Measurements from ENCODE around the gene HHAT. TPM values are rescaled to one million over a fixed set of nuclear protein-coding genes. Genes with fewer than 3 reads are reported as not detected.

HHAT gene
- total and polyA plus RNA-seq, 2 of the 4 experiments (the other 2 are of a cell fraction) = 1.7 to 2.5 TPM

GRCh38 chr1:210302501-210302900 lies 26.2 kb upstream of the HHAT start:
- no peak overlapping the region for H3K9ac ChIP-seq (ENCODE audit: low read depth, low read length)
- no peak overlapping the region for H3K4me2 ChIP-seq (ENCODE audit: low read depth, low read length)
- no peak overlapping the region for H3K4me3 ChIP-seq (ENCODE audit: insufficient read depth, low read depth, low read length)
- no peak overlapping the region for H4K91ac ChIP-seq (ENCODE audit: insufficient read depth, low read depth, low read length)
- no peaks in the 10 kb centered on the region for H3K36me3 ChIP-seq (ENCODE audit: control insufficient read depth, insufficient read depth, low read length)
- ChIA-PET POLR2A (ENCODE audit: unreplicated experiment) (no interaction called here), CTCF (interaction anchor here (0.6 to 2.4 kb wide), 3 partner anchors 58 to 159 kb away, joined by 3 to 8 read pairs (median 4); no protein-coding TSS in a partner anchor)
- DNase-seq (no peak), ATAC-seq (ENCODE audit: low read depth) (no peak)
- H2AK5ac ChIP-seq (ENCODE audit: low read depth, low read length) = no peak overlapping the region
- H3K23ac ChIP-seq (ENCODE audit: low read depth, low read length) = no peak overlapping the region
- no peaks in the 10 kb centered on the region for H3K79me1 ChIP-seq (ENCODE audit: low read depth in 1 of 2, low read length in 2 of 2)
- no peaks in the 10 kb centered on the region for H3K9me3 ChIP-seq (ENCODE audit: control insufficient read depth, insufficient read depth, low read length)
- H2AFZ ChIP-seq (replicated peaks; ENCODE audit: low read length, poor library complexity) = no peak overlapping the region
- H3K4ac ChIP-seq (ENCODE audit: low read depth, low read length) = no peak overlapping the region
- H3K9me1 ChIP-seq (ENCODE audit: insufficient read depth, low read length) = no peaks in the 10 kb centered on the region
- no peak overlapping the region for H3K18ac ChIP-seq (ENCODE audit: low read depth, low read length)
- in situ Hi-C loops (cut with MboI; ENCODE audit: low sequenced_read_pairs) (loop anchor here (25.0 kb wide), 1 partner anchor 440 kb away; no protein-coding TSS in a partner anchor), intact Hi-C loops (cut with micrococcal nuclease) (no loop called here), dilution Hi-C loops (cut with HindIII; ENCODE audit: low sequenced_read_pairs, unreplicated experiment) (no loop called here)
- H4K20me1 ChIP-seq (ENCODE audit: insufficient read depth, low read length) = no peaks in the 10 kb centered on the region
- H3K27ac ChIP-seq (ENCODE audit: insufficient read depth, low read length) = no peak overlapping the region
- 47% methylated on average over 6 of the region's 10 CpGs; no CpG with 5 or more reads in 1 of the 2 experiments for WGBS, 2 experiments (ENCODE audit: extremely low coverage in 2 of 2, insufficient read length in 1 of 2)
- no peak overlapping the region for H2BK5ac ChIP-seq (ENCODE audit: low read depth, low read length, poor library complexity, severe bottlenecking)
- H3K27me3 ChIP-seq (ENCODE audit: control insufficient read depth, insufficient read depth, low read length) = peaks cover 25% of the 10 kb centered on the region
- H3K4me1 ChIP-seq (ENCODE audit: control insufficient read depth, insufficient read depth, low read length) = no peaks in the 10 kb centered on the region
- no peak overlapping the region for H3K14ac ChIP-seq (replicated peaks; ENCODE audit: low read depth, low read length)
- H4K8ac ChIP-seq (ENCODE audit: low read depth in 2 of 2, low read length in 2 of 2) = no peak overlapping the region
- H2BK15ac ChIP-seq (ENCODE audit: low read depth, low read length) = no peak overlapping the region
- TF ChIP-seq CEBPB (IDR thresholded peaks at IDR 0.05; ENCODE audit: low read depth, low read length) = no peak
- TF ChIP-seq BHLHE40 (IDR thresholded peaks at IDR 0.05; ENCODE audit: low read depth, low read length) = no peak
- TF ChIP-seq MAFK (IDR thresholded peaks at IDR 0.05; ENCODE audit: low read depth, low read length) = no peak
- no peak for TF ChIP-seq CHD1 (IDR thresholded peaks at IDR 0.05; ENCODE audit: low read depth, low read length)
- TF ChIP-seq MXI1 (IDR thresholded peaks at IDR 0.05; ENCODE audit: borderline replicate concordance, low read depth, low read length) = no peak
- TF ChIP-seq ELK1 (IDR thresholded peaks at IDR 0.05; ENCODE audit: borderline replicate concordance, low read depth, low read length) = no peak
- no peak for TF ChIP-seq NFE2L2 (IDR thresholded peaks at IDR 0.05; ENCODE audit: low read depth, low read length)
- no peak for TF ChIP-seq POLR2A (IDR thresholded peaks at IDR 0.05; ENCODE audit: low read depth, low read length)
- no peak for TF ChIP-seq SMC3 (IDR thresholded peaks at IDR 0.05; ENCODE audit: low read depth, low read length)
- TF ChIP-seq RAD21 (IDR thresholded peaks at IDR 0.05; ENCODE audit: low read length) = no peak
- no peak for TF ChIP-seq RCOR1 (IDR thresholded peaks at IDR 0.05; ENCODE audit: insufficient replicate concordance, low read length)
- TF ChIP-seq MAZ (IDR thresholded peaks at IDR 0.05; ENCODE audit: borderline replicate concordance, low read depth, low read length) = no peak
- H2BK20ac ChIP-seq (ENCODE audit: low read depth, low read length) = no peak overlapping the region
- no peak overlapping the region for H2AK9ac ChIP-seq (replicated peaks; ENCODE audit: low read depth, low read length, poor library complexity)
- H3K56ac ChIP-seq (ENCODE audit: extremely low read depth, insufficient read depth, low read length) = no peak overlapping the region
- no TSS peak for BruUV-seq (replicated peaks)
- no peak overlapping the region for H4K5ac ChIP-seq (ENCODE audit: low read depth, low read length)
- H2BK120ac ChIP-seq (ENCODE audit: low read depth, low read length) = no peak overlapping the region
